HFF-Myc (cell line): Measurements from ENCODE around the gene CES2.
"Not testable (repeated sequence)": the region's sequence is repeated elsewhere in the genome, so short reads cannot be mapped to it uniquely, and the experiment has no call there.

Experiments
- DNase-seq: peaks from one replicate; pipeline ENCODE4 v3.0.0-alpha.2; 2011; ENCODE audit warnings: low read depth; ENCODE audit errors: extremely low read depth
- H3K4me3 ChIP-seq: replicated peaks from 2 replicates; pipeline ENCODE4 v1.5.1; 2011; ENCODE audit warnings: low read depth, mild to moderate bottlenecking, control low read depth, low read length
- CTCF ChIP-seq: IDR thresholded peaks from 2 replicates; pipeline ENCODE4 v1.5.1; 2012; ENCODE audit warnings: mild to moderate bottlenecking, low read depth, low read length, control low read depth; ENCODE audit errors: missing control alignments

Gene CES2

GRCh38 chr16:66934138-66934838 is 1.0 kb upstream of the CES2 start, which contains the start of gene CIAO2B:
CIAO2B (minus strand) TSS chr16:66934402; CDS start chr16:66934364, 38 bp downstream.
- DNase-seq = peak; percentile 39
- TF ChIP-seq CTCF = no peak
- H3K4me3 ChIP-seq = peak within 1 kb of the TSS; percentile 94

GRCh38 chr16:66934839-66935313 is 440 bp upstream of the CES2 start:
- H3K4me3 ChIP-seq = peak overlapping the region; percentile 94
- not testable (repeated sequence) for DNase-seq

GRCh38 chr16:66936462-66936861 is 1.1 kb downstream of the CES2 start:
- H3K4me3 ChIP-seq = peak overlapping the region; percentile 94
- no peak for DNase-seq
- no peak for TF ChIP-seq CTCF

GRCh38 chr16:66936889-66937554 is 1.7 kb downstream of the CES2 start:
- no peak for TF ChIP-seq CTCF
- DNase-seq = no peak
- H3K4me3 ChIP-seq = peak overlapping the region; percentile 94; the same call in 1 of the 2 replicates

- DNase-seq = no peak
- no peak for TF ChIP-seq CTCF
- H3K4me3 ChIP-seq = no peak overlapping the region
These were observed 2.5 kb downstream of the CES2 start for GRCh38 chr16:66937725-66938337.

- TF ChIP-seq CTCF = no peak
- no peak for DNase-seq
- H3K4me3 ChIP-seq = no peak overlapping the region
These were observed 4.0 kb downstream of the CES2 start for GRCh38 chr16:66939366-66939765.

- no peak for TF ChIP-seq CTCF
- H3K4me3 ChIP-seq = no peak overlapping the region
- DNase-seq = no peak
These were observed 4.9 kb downstream of the CES2 start for GRCh38 chr16:66940236-66940635.
